Thyroid gland (tissue), 4 donors: ENCODE measurements around the gene TGM1.

Experiments
- POLR2A ChIP-seq, 2 donors: fragments of 450-650 bp; IDR thresholded peaks; one replicate each; pipeline ENCODE4 v1.6.1; 2017; ENCODE audit warnings: antibody characterized with exemption in 2 of 2, mild to moderate bottlenecking in 2 of 2, moderate library complexity in 1 of 2
- TF ChIP-seq, protein P1 (sequence below), 6 experiments: fragments of 200-600 bp in 3 of 6; fragments of 450-650 bp in 3 of 6; sonication (generic) in 3 of 6; IDR thresholded peaks; one replicate each; pipeline ENCODE4 v1.5.1; 2016 to 2019; ENCODE audit warnings: antibody characterized with exemption in 6 of 6, mild to moderate bottlenecking in 2 of 6, inconsistent platforms in 1 of 6, moderate library complexity in 1 of 6

DNA sequence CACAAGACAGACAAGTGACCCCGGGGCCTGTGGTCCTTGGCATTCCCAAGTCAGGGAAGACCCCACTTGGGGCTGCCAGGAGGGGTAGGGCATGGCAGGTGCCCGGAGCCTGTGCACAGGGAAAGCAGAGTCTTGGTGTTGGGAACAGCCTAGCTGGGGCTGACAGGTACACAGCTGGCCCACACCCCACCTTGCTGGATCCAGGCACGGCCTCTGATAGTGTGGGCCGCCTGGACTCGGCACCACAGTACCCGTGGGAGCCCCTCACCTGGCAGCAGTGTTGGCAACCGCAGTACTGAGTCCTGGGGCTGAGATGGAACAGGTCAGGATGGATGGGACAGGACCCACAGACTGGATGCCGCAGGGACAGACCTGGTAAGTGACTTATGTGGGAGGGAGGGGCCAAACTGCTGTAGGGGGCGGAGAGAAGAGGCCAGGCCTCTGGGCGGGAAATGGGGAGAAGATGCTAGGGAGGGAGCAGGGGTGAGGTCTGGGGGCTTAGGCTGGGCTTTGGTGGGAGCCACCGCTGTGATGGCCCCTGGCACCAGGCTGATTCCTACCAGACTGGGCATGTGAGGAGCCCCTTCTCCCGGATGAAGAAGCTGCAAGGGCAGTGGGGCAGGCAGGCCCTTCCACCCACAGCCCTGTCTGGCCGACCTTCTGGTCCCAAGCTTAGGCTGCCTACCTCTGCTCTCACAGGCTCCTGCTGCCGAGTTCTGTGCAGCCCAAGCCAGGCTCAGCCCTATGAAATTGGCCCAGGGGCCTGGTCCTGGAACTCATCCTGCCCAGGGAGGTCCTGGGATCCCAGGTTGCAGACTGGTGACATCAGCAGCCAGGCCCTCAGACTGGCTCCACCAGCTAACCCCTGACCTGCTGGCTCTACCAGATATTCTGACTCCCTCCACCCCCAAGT lies at the start of gene TGM1:
- TF ChIP-seq, protein P1, sequence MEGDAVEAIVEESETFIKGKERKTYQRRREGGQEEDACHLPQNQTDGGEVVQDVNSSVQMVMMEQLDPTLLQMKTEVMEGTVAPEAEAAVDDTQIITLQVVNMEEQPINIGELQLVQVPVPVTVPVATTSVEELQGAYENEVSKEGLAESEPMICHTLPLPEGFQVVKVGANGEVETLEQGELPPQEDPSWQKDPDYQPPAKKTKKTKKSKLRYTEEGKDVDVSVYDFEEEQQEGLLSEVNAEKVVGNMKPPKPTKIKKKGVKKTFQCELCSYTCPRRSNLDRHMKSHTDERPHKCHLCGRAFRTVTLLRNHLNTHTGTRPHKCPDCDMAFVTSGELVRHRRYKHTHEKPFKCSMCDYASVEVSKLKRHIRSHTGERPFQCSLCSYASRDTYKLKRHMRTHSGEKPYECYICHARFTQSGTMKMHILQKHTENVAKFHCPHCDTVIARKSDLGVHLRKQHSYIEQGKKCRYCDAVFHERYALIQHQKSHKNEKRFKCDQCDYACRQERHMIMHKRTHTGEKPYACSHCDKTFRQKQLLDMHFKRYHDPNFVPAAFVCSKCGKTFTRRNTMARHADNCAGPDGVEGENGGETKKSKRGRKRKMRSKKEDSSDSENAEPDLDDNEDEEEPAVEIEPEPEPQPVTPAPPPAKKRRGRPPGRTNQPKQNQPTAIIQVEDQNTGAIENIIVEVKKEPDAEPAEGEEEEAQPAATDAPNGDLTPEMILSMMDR (IDR thresholded peaks at IDR 0.05), result no peak
- TF ChIP-seq POLR2A (IDR thresholded peaks at IDR 0.05), result no peak
